PFSK-1 (cell line): ENCODE results near the gene FBLN5.

Source experiments
- FOXP2 ChIP-seq: optimal IDR thresholded peaks from 2 replicates; pipeline ENCODE3; 2011; ENCODE audit warnings: borderline replicate concordance, control low read depth, inconsistent platforms; ENCODE audit not compliant: insufficient read depth; ENCODE audit errors: extremely low read length, extremely low read depth
- POLR2AphosphoS5 ChIP-seq: IDR thresholded peaks from 2 replicates; pipeline ENCODE4 v1.6.1; 2012; ENCODE audit warnings: low read depth, mild to moderate bottlenecking, control low read depth, low read length, moderate library complexity
- SIN3A ChIP-seq: IDR thresholded peaks from 2 replicates; pipeline ENCODE4 v1.6.1; 2012; ENCODE audit warnings: mild to moderate bottlenecking, low read length, moderate library complexity, borderline replicate concordance; ENCODE audit not compliant: insufficient read depth
- TF ChIP-seq, protein P1 (sequence below), 2 experiments: IDR thresholded peaks; 2 replicates each; pipeline versions ENCODE4 v1.6.1 to v1.8.0; 2011 to 2012; ENCODE audit warnings: low read depth in 2 of 2, low read length in 2 of 2, control low read depth in 1 of 2, inconsistent platforms in 1 of 2, mild to moderate bottlenecking in 1 of 2, moderate library complexity in 1 of 2; ENCODE audit not compliant: insufficient read depth in 1 of 2

DNA sequence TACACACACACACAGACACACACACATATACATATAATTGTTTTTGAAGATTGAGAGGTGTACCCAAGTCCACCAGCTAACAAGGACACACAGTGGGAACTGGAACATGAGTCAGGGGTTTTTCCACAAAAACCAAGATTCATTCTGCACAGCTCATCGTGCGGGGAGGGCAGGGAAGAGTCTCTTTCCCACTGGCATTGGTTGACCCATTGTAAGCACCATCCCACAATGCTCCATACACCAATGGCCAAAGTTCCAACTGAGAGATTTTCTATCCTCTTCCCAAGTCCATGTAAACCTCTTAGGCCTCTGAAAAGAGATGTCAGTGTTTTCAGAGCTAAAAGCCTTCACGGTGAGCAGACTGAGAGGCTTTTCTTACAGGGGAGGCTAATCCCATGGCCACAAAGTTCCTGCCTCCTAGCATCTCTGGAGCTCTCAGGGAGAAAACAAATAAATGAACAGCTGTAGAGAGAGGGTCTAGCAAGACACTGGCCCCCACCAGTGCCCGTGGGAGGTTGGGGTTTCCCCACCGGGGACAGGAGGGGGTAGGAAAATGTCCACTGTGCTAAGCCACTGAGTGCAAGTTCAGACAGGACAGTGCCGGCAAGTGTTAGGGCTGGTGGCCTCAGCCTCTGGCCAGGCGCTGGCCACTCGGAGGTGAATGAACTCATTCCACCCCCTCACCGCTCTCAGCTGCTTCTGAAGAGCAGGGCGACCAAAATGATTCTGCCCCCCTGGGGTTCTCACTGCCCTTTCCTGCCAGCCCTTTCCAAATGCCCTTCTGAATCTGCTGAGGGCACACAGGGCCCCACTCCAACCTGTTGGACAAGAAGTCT is 58.6 kb downstream of the FBLN5 start:
- TF ChIP-seq, protein P1, sequence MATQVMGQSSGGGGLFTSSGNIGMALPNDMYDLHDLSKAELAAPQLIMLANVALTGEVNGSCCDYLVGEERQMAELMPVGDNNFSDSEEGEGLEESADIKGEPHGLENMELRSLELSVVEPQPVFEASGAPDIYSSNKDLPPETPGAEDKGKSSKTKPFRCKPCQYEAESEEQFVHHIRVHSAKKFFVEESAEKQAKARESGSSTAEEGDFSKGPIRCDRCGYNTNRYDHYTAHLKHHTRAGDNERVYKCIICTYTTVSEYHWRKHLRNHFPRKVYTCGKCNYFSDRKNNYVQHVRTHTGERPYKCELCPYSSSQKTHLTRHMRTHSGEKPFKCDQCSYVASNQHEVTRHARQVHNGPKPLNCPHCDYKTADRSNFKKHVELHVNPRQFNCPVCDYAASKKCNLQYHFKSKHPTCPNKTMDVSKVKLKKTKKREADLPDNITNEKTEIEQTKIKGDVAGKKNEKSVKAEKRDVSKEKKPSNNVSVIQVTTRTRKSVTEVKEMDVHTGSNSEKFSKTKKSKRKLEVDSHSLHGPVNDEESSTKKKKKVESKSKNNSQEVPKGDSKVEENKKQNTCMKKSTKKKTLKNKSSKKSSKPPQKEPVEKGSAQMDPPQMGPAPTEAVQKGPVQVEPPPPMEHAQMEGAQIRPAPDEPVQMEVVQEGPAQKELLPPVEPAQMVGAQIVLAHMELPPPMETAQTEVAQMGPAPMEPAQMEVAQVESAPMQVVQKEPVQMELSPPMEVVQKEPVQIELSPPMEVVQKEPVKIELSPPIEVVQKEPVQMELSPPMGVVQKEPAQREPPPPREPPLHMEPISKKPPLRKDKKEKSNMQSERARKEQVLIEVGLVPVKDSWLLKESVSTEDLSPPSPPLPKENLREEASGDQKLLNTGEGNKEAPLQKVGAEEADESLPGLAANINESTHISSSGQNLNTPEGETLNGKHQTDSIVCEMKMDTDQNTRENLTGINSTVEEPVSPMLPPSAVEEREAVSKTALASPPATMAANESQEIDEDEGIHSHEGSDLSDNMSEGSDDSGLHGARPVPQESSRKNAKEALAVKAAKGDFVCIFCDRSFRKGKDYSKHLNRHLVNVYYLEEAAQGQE (IDR thresholded peaks at IDR 0.05; ENCODE audit: insufficient read depth in 1 of 2, low read depth in 2 of 2, low read length in 2 of 2): no peak
- no peak for TF ChIP-seq SIN3A
- no peak for TF ChIP-seq FOXP2
- no peak for TF ChIP-seq POLR2AphosphoS5
